HuH-7 (cell line): ENCODE measurements around the gene RC3H1.
"Not testable (repeated sequence)": the region's sequence is repeated elsewhere in the genome, so short reads cannot be mapped to it uniquely, and the experiment has no call there.

Source experiments
- DNase-seq: peaks from one replicate; pipeline ENCODE4 v3.0.0; 2011; ENCODE audit warnings: low spot score

Gene RC3H1, protein sequence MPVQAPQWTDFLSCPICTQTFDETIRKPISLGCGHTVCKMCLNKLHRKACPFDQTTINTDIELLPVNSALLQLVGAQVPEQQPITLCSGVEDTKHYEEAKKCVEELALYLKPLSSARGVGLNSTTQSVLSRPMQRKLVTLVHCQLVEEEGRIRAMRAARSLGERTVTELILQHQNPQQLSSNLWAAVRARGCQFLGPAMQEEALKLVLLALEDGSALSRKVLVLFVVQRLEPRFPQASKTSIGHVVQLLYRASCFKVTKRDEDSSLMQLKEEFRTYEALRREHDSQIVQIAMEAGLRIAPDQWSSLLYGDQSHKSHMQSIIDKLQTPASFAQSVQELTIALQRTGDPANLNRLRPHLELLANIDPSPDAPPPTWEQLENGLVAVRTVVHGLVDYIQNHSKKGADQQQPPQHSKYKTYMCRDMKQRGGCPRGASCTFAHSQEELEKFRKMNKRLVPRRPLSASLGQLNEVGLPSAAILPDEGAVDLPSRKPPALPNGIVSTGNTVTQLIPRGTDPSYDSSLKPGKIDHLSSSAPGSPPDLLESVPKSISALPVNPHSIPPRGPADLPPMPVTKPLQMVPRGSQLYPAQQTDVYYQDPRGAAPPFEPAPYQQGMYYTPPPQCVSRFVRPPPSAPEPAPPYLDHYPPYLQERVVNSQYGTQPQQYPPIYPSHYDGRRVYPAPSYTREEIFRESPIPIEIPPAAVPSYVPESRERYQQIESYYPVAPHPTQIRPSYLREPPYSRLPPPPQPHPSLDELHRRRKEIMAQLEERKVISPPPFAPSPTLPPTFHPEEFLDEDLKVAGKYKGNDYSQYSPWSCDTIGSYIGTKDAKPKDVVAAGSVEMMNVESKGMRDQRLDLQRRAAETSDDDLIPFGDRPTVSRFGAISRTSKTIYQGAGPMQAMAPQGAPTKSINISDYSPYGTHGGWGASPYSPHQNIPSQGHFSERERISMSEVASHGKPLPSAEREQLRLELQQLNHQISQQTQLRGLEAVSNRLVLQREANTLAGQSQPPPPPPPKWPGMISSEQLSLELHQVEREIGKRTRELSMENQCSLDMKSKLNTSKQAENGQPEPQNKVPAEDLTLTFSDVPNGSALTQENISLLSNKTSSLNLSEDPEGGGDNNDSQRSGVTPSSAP

GRCh38 chr1:174022080-174022975, at the start of gene RC3H1:
RC3H1 (minus strand) TSS chr1:174022357; CDS start chr1:173992985, 29,372 bp downstream.
- DNase-seq = peak; percentile 82

- no peak for DNase-seq
Measured at GRCh38 chr1:174070614-174071013, 48.5 kb upstream of the RC3H1 start.

GRCh38 chr1:174068000-174068399, 45.8 kb upstream of the RC3H1 start:
- no peak for DNase-seq

GRCh38 chr1:174060090-174060489, 37.9 kb upstream of the RC3H1 start:
- DNase-seq = no peak

DNA sequence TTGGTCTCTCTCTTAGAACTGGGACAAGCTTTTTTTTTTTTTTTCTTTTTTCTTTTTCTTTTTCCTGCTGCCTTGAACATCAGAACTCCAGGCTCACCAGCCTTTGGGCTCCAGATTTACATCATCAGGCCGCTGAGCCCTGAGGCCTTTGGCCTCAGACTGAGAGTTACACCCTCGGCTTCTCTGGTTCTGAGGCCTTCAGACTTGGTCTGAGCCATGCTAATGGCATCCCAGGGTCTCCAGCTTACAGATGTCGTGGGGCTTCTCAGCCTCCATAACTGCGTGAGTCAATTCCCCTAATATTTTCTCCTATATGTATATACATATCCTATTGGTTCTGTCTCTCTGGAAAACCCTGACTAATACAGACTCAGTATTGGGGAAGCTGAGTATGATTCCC, 36.5 kb upstream of the RC3H1 start:
- DNase-seq = no peak

DNA sequence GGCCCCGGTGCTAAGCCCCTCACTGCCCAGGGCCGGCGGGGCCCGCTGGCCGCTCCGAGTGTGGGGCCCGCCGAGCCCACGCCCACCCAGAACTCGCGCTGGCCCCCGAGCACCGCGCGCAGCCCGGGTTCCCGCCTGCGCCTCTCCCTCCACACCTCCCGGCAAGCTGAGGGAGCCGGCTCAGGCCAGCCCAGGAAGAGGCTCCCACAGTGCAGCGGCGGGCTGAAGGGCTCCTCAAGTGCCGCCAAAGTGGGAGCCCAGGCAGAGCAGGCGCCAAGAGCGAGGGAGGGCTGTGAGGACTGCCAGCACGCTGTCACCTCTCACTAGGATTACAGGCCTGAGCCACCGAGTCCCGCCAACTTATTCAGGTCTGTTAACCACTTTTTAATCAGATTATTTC, 34.5 kb upstream of the RC3H1 start:
- DNase-seq = not testable (repeated sequence)

- not testable (repeated sequence) for DNase-seq
Measured at GRCh38 chr1:174055797-174056196, 33.6 kb upstream of the RC3H1 start.

- DNase-seq = no peak
Measured at GRCh38 chr1:174053826-174054225, 31.7 kb upstream of the RC3H1 start.

- DNase-seq = no peak
Measured at GRCh38 chr1:174052621-174053020, 30.5 kb upstream of the RC3H1 start.

DNA sequence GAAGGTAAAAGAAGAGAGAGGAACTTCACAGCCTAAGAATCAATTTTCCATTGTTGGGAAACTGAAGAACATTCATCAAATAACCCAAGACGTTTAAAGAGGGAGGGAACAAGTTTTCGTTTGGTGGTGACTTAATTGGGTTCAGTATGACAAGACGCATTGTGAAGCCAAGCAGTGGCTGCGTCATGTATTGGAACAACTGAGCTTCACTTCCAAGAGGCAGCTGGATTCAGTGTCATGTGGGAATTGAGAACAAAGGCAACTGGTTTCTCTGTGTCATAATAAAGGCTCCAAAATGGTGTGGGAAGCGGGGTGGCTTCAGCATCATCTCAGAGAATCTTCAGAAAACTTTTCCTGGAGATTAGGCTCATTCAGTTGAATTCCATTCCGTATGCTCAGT, 29.8 kb upstream of the RC3H1 start:
- DNase-seq = no peak

DNA sequence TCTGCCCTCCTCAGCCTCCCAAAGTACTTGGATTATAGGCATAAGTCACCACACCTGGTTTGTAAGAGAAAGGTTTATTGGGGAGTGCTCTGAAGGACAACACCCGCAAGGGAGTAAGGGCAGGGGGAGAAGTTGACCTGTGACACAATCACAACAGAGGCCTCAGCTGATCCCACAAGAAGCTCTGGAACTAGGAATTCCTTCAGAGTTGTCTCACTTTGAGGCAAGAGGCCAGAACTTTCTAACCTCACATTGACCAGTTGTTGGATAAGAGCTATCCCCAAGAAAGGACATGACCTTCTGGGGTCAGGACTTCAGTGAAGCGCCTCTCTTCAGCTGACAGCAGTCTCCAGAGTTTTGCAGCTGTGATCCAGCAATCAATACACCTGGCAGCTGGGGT, 27.4 kb upstream of the RC3H1 start:
- no peak for DNase-seq

DNA sequence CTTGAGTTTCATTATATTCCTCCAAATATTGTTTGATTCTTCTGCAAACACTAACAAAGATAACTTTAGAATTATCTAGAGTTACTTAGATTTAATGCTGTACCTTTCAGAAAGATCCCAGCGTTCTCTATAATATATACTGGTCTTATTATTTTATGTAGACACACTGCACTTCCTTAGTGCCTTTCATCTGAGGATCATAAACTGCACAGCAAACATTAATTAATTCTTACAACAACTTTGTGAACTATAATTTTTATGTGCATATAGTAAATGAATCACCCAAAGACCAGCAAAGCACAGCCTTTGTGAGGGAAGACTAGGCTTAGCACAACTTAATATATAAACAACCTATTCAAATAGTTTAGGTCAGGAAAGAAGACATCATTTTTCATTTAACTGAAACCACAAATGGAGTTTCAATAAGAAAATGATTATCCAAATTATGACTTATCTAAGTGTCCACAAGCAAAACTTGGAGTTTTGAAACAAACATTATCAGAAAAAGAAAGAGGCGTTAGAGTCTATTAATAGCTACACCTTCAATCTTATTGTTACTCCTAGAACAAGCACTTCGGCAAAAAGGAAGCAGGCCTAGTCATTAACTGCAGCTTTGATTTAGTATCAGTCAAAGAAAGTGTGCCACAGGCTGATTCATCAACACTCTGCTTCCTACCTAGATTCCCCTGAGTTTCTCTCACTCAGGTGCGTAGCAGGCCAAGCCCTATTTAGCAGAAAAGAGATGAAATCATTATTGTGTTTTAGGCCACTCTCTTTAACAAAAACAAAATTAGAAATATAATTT, 22.5 kb upstream of the RC3H1 start:
- no peak for DNase-seq

- not testable (repeated sequence) for DNase-seq
Measured at GRCh38 chr1:174042509-174042908, 20.4 kb upstream of the RC3H1 start.

DNA sequence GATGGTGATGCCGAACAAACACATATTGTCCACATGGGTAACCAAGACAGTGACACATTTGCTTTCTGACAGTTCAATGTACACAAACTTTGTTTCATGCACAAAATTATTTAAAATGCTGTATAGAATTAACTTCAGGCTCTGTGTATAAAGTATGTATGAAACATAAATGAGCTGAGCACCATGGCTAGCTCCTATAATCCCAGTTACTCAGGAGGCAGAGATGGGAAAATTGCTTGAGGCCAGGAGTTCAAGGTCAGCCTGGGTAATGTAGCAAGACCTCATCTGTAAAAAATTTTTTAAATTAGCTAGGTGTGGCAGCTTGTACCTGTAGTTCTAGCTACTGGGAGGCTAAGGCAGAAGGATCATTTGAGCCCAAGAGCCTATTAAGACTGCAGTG, 19.2 kb upstream of the RC3H1 start:
- no peak for DNase-seq

DNA sequence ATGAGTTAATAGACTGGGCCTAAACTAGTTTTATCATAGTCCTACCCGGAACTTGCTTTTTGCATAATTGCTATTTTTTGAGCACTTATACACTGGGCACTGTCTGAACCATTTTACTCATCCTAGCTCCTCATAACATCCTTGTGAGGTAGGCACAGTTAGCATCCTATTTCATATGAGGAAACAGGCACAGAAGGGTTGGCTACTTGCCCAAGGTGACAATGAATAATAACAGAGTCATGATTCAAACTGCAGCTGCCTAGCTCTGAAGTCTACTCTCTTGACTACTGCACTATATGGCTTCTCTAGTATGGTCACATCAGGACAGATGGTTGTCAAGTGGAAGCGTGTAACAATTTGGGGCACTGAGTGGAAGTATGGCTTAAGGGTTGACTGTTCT, 18.2 kb upstream of the RC3H1 start:
- DNase-seq = no peak

DNA sequence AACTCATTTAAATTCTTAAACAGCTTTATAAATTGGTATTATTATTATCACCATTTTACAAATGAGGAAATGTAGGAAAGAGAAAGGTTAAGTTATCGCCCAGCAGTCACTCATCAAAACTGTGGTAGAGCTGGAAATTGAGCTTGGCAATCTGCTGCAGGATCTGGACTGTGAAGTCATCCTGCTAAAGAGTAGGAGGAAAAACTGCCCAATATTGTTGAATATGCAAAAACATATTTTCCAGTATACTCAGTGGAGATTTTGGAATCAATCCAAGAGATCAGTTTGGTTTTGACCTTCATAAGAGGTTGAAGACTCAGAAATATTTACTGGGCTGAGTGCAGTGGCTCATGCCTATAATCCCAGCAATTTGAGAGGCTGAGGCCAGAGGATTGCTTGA, 16.9 kb upstream of the RC3H1 start:
- no peak for DNase-seq

DNA sequence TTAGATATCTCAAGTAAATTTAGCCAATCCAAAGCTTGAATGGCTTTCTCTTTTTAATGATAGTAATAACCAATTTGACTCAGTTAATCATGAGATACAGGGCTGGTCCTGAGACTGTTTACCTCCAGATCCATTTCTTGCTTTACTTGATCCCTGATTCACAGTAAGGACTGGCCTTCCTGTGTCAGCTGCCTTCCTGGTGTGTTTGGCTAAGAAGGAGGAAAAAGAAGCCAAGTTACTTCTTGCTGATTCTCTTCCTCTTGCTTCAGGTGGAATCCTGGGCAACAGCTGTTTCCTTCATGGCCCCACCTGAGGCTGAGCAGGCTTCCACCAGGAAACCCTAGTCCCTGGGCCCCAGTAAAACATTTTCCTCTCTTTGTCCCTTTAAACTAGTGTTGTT, 14.6 kb upstream of the RC3H1 start:
- no peak for DNase-seq

DNA sequence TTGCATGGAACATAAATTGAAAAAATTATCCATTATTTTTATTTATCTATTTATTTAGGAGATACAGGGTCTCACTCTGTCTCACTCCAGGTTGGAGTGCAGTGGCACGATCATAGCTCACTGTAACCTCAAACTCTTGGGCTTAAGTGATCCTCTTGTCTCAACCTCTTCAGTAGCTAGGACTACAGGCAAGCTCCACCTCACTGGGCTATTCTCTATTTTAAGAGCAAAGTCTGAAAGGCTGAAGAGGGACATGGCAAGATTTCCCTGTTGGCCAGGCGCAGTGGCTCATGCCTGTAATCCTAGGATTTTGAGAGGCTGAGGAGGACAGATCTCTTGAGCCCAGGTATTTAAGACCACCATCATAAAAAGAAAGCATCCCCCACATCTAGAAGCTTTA, 14.0 kb upstream of the RC3H1 start:
- no peak for DNase-seq

DNA sequence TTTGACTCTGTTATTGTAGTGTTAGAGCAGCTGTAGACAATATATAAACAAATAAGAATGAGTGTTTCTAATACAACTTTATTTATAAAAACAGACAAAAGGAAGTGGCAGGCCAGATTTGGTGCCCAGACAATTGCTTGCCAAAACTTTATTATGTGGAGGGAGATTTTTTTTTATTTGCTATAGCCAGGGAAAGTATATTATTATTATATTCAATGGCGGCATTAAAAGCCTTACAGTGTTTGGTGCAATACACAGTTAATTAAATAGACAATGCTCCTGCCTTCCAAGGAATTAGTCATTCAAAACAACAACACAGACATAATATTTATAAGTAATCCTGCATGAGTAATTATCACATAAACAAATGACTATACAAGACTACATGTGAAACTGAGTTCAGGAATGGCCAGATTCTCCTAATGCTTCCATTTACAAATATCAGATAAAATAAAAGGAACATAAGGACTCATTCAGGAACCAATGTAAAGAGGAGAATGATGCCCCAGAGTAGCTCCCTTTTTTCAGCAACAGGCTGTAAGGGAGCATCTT, 10.6 kb upstream of the RC3H1 start:
- no peak for DNase-seq

DNA sequence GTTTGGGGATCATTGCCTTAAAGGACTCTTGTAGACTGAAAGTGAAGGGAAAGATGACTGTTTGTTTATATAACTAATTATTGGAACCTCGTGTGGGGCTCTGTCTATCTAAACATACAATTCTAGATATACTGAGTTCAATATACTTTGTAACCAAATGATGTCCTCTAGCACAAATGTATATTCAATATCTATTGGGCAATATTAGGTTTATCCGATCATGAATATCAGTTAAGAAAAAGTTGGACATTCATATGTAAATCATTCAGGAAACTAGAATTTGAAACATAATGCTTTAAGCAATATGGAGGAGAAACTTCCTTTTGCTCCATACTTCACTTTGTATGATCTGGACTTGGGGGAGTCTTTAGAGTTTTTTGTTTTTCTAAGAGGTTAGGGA, 8.9 kb upstream of the RC3H1 start:
- DNase-seq = no peak
